Stimulated activated CD8-positive, alpha-beta memory T cell treated with anti-CD3 and anti-CD28 coated beads, Interleukin-4, amount 100 ng/mL, for 1 hour (primary cell): ENCODE measurements around the gene ARHGAP6.

Source experiments
- DNase-seq, 2 donors: peaks; one replicate each; pipeline ENCODE4 v3.0.0-alpha.2; 2020; ENCODE audit warnings: low read depth in 2 of 2, low spot score in 1 of 2

Gene ARHGAP6

DNA sequence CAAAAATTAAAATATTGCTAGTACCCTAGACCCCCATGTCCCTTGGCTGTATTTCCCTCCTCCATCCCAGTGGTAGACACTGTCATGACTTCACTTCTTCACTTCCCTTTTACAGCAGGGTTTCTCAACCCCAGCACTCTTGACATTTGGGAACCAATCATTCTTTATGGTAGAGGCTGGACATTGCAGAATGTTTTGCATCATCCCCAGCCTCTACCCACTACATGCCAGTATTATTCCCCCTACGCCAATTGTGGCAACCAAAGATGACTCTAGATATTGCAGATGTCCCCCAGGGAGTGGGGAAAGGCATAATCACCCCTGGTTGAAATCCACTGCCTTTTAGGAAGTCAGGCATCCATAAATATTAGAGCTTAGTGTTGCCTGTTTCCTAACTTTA is 233.9 kb downstream of the ARHGAP6 start:
- no peak for DNase-seq

DNA sequence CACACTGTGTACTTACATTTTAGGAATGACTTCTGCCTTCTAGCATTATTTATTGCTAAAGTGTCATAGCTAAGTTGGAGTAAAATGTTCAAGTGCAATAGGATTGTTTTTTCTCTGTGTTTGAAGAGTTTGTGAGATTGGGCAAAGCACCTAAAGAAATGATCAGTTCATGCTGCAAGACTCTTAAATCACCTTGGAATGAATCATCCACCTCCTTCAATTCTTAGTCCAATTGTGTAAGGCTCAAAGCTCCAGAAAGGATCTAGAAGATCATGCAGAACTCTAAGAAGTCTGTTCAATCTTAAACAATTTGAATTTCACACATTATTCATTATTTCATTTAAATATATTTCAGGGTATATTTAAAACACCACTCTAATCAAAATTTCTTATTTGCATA is 235.4 kb downstream of the ARHGAP6 start:
- DNase-seq: no peak

DNA sequence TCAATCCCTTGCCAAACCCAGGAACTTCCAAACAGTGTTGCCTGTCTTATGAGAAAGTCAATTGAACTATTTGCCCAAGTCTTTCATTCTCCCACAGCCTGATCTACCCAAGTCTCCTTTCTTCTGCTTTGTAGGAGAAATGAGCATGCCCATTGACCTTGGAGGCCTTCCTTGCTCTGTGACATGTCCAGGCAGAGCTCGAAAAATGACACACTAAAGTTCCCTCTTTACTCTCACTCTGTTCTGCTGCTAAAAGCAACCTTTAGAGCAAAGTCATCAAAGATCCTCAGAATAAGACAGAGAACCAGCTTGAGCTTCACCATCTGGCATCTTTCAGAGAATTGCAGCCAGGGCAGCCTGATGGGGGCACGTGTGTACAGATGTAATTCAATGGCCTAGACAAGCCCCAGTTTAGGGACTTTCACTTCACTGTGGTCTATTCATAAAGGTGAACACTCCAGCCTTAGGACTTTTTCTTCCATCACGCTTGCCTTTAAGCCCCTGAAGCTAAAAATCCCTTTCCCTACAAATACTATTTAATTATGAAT is 236.1 kb downstream of the ARHGAP6 start:
- no peak for DNase-seq

DNA sequence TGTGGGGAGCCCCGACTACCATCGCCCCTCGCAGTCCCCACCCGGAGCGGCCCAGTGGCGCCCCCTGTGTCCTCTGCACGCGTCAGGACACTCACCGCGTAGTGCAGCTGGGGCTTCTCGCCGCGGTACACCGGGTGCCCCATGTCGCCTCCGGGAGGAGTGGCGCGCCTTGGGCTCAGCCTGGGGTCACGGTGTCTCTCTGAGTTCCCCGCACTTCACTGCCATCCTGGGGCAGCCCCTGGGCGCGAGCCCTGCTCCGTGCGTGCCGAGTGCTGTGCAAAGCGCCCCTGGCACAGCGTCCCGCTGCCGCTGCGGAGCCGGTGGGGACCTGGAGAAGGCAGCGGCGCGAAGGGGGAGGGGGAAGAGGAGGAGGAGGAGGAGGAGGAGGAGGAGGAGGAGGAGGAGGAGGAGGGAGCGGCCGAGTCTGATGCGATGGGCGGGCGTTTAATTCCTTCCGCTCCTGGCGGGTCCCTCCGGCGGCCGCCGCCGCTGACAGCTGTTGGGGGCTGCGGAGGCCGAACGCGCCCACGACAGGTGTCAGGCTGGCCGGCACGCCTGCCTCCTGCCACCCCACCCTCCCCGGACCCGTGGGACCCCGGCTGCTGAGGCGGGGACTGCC is 238.2 kb downstream of the ARHGAP6 start:
- no peak for DNase-seq

DNA sequence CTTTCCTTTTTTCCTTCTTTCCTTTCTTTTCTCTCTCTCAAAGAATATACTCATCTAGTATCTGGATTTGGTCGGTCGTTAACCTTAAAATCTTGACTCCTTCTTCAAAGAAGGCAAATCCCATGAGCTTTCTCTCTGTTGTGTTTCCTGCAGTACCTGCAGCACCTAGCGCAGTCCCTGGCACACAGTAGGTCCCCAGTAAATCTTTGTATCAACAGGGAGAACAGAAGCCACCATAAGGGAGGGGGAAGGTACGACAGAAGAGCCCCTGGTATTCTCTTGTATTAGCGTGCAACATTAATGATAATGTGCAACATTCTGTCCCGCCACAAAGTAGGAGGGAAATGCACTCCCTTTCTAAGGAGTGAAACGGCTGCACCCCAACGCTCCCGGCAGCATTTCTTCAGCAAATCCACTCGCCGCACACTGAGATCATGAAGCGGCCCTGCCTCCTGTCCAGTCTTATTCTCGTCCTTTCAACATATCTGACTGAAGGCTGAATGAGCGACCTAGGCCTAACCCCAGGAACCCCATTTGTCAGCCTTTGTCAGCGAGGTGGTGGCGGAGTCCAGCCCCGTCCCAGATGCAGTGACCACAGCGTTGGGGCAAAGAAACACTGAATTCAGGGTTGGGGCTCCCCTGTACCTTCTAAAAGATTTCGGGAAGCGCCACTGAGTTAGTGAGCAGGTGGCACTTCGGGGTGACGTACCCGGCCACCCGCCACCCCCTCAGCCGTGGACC is 238.8 kb downstream of the ARHGAP6 start:
- DNase-seq: no peak

DNA sequence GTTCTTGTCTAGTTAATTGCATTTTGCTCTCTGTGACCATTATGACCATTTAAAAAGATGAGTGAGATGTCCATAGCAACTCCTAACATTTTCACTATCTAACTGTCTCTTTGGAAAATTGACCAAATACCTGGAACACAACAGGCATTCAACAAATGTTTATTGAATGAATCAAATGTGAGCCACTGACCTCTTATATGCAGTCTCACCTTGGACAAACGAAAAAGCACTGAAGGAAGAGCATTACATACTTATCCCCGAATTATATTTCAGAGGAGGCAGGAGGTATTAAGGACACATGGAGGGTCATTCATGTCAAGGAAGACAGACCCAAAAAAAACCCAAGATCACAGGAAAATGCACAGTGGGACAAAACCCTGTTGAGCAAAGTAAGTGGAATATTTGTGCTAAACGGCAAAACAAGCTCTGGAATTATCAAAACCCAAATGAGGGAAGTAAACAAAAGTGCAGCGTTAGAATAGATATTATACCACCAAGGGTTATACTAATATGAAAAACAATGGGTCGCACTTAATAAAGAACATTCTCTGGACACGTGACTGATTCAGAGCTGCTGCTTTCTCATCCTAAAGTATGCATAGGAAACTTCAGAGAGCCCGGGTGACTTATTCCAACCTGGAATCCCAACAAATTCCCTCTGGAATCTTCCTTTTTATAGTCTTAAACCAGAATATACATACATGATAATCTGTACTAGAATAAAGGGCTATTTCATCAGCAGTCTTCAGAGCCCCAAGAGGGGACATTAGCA is 240.6 kb downstream of the ARHGAP6 start:
- DNase-seq: no peak

DNA sequence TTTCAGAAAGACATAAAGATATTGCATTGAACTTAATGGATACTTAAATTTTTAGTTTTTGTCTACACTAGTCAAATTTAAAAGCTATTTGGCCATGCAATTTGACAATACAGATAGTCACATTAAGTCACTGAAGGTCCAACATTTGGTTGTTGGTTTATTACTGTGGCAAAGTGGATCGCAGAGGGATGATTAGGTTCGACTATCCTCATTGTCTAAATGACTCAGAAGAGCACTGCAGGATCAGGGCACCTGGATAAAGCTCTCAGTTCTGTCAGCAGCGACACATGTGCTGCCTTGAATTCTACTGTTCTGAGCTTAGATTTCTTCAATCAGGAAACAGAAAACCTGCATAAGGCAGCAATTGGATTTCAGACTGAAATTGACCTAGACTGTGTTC is 241.8 kb downstream of the ARHGAP6 start:
- DNase-seq: no peak

DNA sequence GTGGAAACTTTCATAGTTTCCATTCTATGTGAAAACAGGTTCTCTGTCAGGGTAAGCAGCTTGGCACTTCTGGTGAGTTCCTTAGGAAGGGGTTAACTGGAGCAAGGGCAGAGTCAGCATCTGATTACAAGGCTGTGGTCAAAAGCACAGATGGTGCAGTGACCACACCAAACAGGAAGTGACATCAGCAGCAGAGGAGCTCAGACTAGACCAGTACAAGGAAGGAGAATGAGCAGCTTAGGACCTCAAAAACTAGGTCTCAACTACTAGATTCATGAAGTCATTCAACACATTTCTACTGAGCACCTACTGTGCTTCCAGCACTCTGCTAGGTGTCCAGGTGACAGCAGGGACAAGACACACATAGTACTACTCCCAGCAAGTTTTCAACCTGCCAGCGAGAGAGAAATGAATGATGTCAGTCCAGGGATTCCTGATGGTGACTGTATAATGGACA is 242.3 kb downstream of the ARHGAP6 start:
- DNase-seq: no peak

DNA sequence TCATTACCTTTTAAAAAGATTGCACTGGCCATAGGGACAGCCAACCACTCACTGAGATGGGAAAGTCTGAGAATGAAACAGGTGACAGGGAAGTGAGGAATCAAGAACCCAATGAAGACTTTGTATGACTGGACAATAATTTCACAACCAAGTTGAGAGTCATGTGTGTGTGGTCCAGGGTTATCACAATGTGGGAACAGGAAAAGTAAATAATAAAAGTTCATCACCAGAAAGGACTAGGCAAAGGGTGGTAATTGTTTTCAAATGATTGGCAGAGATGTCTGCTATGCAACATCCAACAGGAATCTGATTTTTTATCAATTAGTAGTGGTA is 243.2 kb downstream of the ARHGAP6 start:
- no peak for DNase-seq

DNA sequence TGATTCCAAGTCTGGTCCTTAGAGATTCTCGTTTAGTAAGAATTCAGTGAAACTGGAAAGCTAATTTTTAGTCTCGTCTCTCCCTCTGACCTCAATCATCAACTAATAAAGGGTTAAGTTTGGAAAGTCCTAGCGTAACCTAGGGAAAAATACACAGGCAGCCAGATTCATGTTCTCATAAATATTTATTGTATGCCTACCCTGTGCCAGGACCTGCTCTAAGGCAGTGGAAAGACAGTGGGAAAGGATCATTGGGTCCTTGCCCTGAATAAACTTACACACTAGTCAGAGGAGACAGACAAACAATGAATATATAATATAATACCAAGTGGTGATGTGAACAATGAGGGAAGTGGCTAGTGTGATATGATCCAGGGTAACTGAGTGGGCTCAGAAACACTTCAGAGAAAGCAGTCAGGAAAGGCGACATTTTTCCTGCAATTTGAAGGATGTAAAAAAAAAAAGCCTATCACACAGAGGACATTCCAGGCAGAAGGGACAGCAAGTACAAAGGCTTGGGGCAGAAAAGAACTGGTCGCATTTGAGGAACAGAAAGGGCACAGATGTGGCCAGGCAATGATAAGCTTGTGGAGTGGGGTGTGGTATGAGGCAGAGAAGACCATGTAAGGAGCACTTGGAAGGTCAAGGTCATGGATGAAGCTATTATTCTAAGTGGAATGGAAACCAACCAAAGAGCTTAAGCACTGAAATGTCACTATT is 243.8 kb downstream of the ARHGAP6 start:
- DNase-seq: no peak

DNA sequence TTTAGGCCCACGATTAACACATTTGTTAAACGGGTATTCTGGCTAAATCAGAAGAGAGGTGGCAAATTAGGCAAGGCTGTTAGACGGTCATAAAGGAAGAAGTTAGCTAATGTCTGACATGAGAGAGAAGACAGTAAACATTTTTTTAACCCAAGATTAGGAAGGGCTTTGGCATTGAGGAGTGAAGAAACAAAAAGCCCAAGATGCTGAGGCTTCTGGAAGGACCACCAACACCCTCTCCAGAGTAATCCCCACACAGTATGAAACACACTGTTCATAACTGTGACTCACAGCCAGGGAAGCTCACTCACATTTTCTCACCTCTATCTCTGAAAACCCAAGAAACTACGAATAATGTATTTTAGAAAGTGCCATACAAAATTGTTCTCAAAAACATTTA is 244.9 kb downstream of the ARHGAP6 start:
- DNase-seq: no peak

DNA sequence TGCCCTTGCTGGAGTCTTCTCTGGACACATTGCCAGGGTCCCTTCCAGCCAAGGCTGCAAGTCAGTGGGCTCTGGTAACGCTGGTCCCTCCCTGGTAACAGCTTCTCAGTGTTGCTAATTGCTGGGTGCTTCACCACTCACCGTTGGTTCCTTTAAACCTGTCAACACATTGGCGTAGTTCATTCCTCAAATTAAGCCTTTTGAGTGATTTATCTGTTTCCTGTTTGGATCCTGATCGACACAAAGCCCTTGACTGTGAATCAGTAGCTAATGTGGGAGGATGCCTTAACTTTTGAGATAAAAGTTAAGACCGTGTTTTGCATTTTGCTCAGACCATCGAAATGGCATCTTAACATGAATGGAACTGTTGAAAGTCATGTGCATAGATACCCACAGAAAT is 246.6 kb downstream of the ARHGAP6 start:
- no peak for DNase-seq

DNA sequence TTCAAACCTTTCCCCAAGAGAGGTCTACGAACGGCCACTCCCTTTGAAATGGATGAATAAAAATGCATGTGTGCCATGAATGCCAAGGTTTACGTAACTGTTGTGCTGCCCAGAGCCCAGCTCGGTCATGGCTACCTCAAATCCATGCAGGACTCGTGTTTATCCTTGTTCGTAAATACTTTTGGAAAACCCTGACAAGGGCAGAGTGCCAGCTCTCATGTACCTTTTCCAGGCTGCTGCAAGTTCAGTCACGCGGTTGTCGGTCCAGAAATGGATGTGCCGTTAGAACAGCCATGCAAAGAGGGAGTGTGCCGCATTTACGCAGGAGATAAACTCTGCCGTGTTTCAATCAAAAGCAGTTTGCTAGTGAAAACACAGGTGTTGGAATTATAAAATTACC is 249.1 kb downstream of the ARHGAP6 start:
- DNase-seq: no peak

DNA sequence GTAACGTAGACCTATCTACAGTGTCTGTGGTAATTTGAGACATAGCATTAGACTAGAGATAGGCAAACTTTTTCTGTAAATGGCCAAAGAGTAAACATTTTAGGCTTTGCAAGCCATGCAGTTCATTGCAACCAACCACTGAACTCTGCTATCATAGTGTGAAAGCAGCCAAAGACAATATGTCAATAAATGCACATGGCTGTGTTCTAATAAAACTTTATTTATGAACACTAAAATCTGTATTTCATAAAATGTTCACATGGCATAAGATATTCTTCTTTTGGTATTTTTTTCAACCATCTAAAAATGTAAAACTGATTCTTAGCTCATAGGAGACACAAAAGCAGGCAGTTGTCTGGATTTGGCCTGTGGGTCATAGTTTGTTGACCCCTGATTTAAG is 251.6 kb downstream of the ARHGAP6 start:
- DNase-seq: no peak

DNA sequence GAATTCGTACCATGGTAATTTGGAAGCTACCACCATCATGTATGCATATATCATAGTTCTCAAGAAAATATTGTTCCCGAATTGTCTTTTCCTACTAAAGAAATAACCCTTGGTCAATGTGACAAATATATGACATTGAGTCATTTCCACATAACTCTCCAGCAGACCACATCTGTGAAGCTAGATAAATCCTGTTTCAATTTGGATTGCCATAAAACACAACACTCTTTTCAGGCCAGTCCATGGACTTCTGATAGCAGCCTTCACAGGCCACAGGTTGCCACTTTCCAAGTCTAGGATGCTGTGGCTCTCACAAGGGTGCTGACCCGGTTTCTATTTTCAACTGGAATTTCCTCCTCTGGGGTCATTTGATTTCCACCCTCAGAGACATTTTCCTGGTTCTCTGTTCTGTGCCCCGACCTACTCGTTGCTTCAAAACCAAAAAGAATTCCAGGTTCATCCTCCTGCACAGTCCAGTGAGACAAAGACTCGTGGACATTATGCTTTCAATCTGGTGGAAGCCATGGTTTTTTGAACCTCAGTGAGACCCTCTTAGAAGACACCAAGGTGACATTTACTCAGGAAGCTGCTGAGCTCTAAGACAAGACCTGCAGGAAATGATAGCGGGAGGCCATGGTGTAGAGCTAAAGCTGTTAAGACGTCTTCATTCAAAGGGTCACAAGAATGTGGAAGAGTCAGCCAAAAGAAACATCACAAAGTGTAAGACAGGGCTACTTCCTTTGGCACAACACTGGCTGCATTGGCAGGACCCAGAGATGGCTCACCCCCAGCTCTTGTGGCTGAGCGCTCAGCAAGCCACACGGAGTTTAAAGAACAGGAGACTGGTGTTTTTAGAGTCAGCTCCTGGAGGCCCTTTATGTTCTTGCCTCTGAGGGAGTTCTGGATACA is 252.8 kb downstream of the ARHGAP6 start:
- DNase-seq: no peak

DNA sequence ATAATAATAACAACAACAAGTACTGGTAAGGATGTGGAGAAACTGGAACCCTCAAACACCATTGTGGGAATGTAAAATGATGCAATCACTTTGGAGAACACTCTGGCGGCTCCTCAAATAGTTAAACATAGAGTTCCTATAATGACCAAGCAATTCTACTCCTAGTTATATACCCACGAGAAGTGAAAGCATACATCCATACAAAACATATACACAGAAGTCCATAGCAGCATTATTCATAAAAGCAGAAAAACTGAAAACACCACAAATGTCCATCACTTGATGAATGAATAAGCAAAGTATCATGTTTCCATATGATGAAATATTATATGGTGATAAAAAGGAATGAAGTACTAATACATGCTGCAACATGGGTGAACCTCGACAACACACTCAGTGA is 255.8 kb downstream of the ARHGAP6 start:
- DNase-seq: no peak

DNA sequence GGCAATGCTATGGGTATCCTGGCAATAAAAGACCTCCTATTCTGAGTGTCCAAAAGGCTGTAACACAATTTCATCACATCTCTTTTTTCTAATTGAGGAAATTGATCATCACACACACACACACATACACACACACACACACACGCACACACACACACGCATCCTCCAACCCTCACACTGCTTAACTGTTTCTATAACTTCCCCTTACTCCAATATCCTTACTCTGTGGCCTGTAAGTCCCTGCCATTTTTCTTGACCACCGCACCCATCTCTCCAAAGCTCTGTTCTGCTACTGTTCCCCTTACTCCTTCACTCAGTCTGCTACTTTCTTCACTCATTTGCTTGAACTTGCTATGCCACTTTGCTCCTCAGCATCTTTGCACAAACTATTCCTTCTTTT is 256.9 kb downstream of the ARHGAP6 start:
- no peak for DNase-seq

DNA sequence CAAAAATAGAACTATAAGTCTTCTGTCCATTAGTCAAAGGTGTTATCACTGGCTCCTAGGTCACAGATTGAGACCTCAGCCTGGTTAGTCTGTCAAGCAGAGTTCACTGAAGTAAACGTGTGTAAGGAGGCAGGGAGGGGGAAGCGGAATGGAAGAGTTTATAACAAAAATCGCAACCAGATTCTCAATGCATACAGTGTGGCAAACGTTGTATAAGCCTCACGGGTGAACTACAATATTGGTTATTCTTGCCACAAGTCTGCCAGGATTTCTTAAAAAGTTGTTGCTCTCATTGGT is 257.7 kb downstream of the ARHGAP6 start:
- DNase-seq: no peak

DNA sequence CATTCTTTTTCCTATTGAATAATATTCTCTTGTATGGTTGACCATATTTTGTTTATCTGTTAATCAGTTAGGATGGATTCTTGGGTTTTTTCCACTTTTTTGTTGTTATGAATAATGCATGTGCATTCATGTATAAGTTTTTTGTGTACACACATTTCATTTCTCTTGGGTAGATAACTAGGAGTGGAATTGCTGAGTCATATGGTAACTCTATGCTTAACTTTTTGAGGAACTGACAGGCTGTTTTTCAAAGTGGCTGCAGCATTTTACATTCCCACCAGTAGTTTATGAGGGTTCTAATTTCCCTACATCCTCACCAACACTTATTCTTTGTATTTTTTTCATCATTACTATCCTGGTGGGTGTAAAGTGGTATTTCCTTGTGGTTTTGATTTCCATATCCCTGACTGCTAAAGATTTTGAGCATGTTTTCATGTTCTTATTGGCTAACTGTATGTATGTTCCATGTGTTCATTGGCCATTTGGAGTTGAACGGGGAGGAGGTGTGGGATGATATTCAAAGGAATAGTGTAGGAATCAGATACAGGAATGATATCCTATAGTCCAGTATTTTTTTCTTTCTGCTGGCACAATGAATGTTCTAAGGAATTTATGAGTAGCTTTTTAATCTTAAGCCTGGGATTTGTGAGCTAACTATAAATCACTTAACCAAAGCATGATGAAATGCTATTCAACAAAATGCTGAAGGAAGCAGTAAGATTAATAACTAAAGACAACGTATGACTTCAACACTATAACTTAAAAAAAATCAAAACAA is 258.2 kb downstream of the ARHGAP6 start:
- DNase-seq: no peak
